Thyroid gland (tissue), 4 donors: Measurements from ENCODE around the gene C1QTNF8. TPM values are rescaled to one million over a fixed set of nuclear protein-coding genes. Genes with fewer than 3 reads are reported as not detected.

Experiments
- DNase-seq, 2 donors: peaks; one replicate each; pipeline ENCODE4 v3.0.0-alpha.2; 2019
- H3K27ac ChIP-seq, 3 donors: fragments of 200-600 bp; sonication (generic); 1 replicate in 2 of 3; 2 replicates in 1 of 3; pipeline ENCODE4 v1.5.1; 2016 to 2019; ENCODE audit warnings: mild to moderate bottlenecking in 1 of 3, moderate library complexity in 1 of 3
- H3K27me3 ChIP-seq: fragments of 200-600 bp; sonication (generic); one replicate; pipeline ENCODE4 v1.5.1; 2019
- H3K36me3 ChIP-seq, 2 donors: fragments of 200-600 bp; sonication (generic); one replicate each; pipeline ENCODE4 v1.5.1; 2016 to 2019
- H3K4me1 ChIP-seq, 2 donors: fragments of 200-600 bp; sonication (generic); one replicate each; pipeline ENCODE4 v1.5.1; 2017 to 2019
- H3K4me3 ChIP-seq, 3 donors: fragments of 200-600 bp; sonication (generic); replicated peaks in 1 of 3; 1 replicate in 2 of 3; 2 replicates in 1 of 3; pipeline ENCODE4 v1.5.1; 2016; ENCODE audit warnings: mild to moderate bottlenecking in 1 of 3
- H3K9me3 ChIP-seq: fragments of 200-600 bp; sonication (generic); one replicate; pipeline ENCODE4 v1.5.1; 2017
- CTCF ChIP-seq, 6 experiments: fragments of 200-600 bp in 3 of 6; fragments of 450-650 bp in 3 of 6; sonication (generic) in 3 of 6; IDR thresholded peaks; one replicate each; pipeline ENCODE4 v1.5.1; 2016 to 2019; ENCODE audit warnings: antibody characterized with exemption in 6 of 6, mild to moderate bottlenecking in 2 of 6, inconsistent platforms in 1 of 6, moderate library complexity in 1 of 6
- POLR2A ChIP-seq, 2 donors: fragments of 450-650 bp; IDR thresholded peaks; one replicate each; pipeline ENCODE4 v1.6.1; 2017; ENCODE audit warnings: antibody characterized with exemption in 2 of 2, mild to moderate bottlenecking in 2 of 2, moderate library complexity in 1 of 2
- WGBS, 2 donors: methylation state at CpG; one replicate each; pipeline ENCODE4 v1.1.5; 2017; 5-methylcytosine and 5-hydroxymethylcytosine counted together
- intact Hi-C: fragments of 100-400 bp; cut with DNase I; formaldehyde crosslinking; loops from one replicate; pipeline ENCODE4 v1.15.1; 2023
- total RNA-seq, 4 donors: library from RNA; depleted of rRNA; stranded (reverse); fragments of >200 nt; gene quantifications; one replicate each; pipeline ENCODE4 v1.2.3, GENCODE V29; 2016

Gene C1QTNF8
- total RNA-seq, 4 donors from 2014 or later: not detected

GRCh38 chr16:1135459-1135825 is 39.4 kb upstream of the C1QTNF8 start:
- Histone ChIP-seq H3K4me1 (no peaks in the 10 kb centered on the region), H3K9me3 (no peaks in the 10 kb centered on the region), H3K36me3 (no peaks in the 10 kb centered on the region), H3K27ac (no peak overlapping the region), H3K27me3 (no peaks in the 10 kb centered on the region), H3K4me3 (no peak overlapping the region)
- no peak for DNase-seq
- 91 to 98% methylated on average over 3 of the region's 3 CpGs for WGBS, 2 donors
- no peak for TF ChIP-seq POLR2A (IDR thresholded peaks at IDR 0.05)
- no peak for TF ChIP-seq CTCF (IDR thresholded peaks at IDR 0.05)
- intact Hi-C loops: no loop called here

- intact Hi-C loops: no loop called here
- Histone ChIP-seq H3K4me3 (no peak overlapping the region), H3K27me3 (no peaks in the 10 kb centered on the region), H3K4me1 (no peaks in the 10 kb centered on the region), H3K9me3 (no peaks in the 10 kb centered on the region), H3K27ac (no peak overlapping the region), H3K36me3 (no peaks in the 10 kb centered on the region)
- TF ChIP-seq POLR2A (IDR thresholded peaks at IDR 0.05) (no peak), CTCF (IDR thresholded peaks at IDR 0.05) (no peak)
- WGBS, 2 donors: 68 to 84% methylated on average over 26 to 30 of the region's 30 CpGs
- no peak for DNase-seq
Measured at GRCh38 chr16:1134776-1135458, 38.9 kb upstream of the C1QTNF8 start.

- Histone ChIP-seq H3K4me1 (no peaks in the 10 kb centered on the region), H3K27me3 (no peaks in the 10 kb centered on the region), H3K36me3 (no peaks in the 10 kb centered on the region), H3K4me3 (no peak overlapping the region), H3K9me3 (no peaks in the 10 kb centered on the region), H3K27ac (no peak overlapping the region)
- TF ChIP-seq POLR2A (IDR thresholded peaks at IDR 0.05) (no peak), CTCF (IDR thresholded peaks at IDR 0.05) (no peak)
- intact Hi-C loops: no loop called here
- DNase-seq: no peak
- 60 to 61% methylated on average over 14 to 15 of the region's 30 CpGs for WGBS, 2 donors
Measured at GRCh38 chr16:1133810-1134520, 37.9 kb upstream of the C1QTNF8 start.

- WGBS, 2 donors: 86% methylated on average over 14 of the region's 18 CpGs; no CpG with 5 or more reads in 1 of the 2 donors
- Histone ChIP-seq H3K27me3 (no peaks in the 10 kb centered on the region), H3K4me3 (no peak overlapping the region), H3K4me1 (no peaks in the 10 kb centered on the region), H3K27ac (no peak overlapping the region), H3K36me3 (no peaks in the 10 kb centered on the region), H3K9me3 (no peaks in the 10 kb centered on the region)
- intact Hi-C loops: no loop called here
- no peak for DNase-seq
- no peak for TF ChIP-seq CTCF (IDR thresholded peaks at IDR 0.05)
- no peak for TF ChIP-seq POLR2A (IDR thresholded peaks at IDR 0.05)
Measured at GRCh38 chr16:1133271-1133670, 37.2 kb upstream of the C1QTNF8 start.

- Histone ChIP-seq H3K4me1 (no peaks in the 10 kb centered on the region), H3K36me3 (no peaks in the 10 kb centered on the region), H3K27me3 (no peaks in the 10 kb centered on the region), H3K4me3 (no peak overlapping the region), H3K27ac (no peak overlapping the region), H3K9me3 (no peaks in the 10 kb centered on the region)
- WGBS, 2 donors: 61 to 80% methylated on average over 1 to 5 of the region's 15 CpGs
- DNase-seq: no peak
- no peak for TF ChIP-seq CTCF (IDR thresholded peaks at IDR 0.05)
- no peak for TF ChIP-seq POLR2A (IDR thresholded peaks at IDR 0.05)
- intact Hi-C loops: no loop called here
Measured at GRCh38 chr16:1132431-1132830, 36.4 kb upstream of the C1QTNF8 start.
